Trophoblast cell (in vitro differentiated cells and primary cell): ENCODE data around the gene KRT83.

Experiments used
- DNase-seq, 2 donors: peaks; one replicate each; pipeline ENCODE4 v3.0.0-alpha.2; 2016
- H2AFZ ChIP-seq: 2 replicates; pipeline ENCODE4 v1.6.1; 2013; ENCODE audit warnings: low read length, moderate library complexity, mild to moderate bottlenecking; ENCODE audit not compliant: insufficient read depth, poor library complexity
- H2AK5ac ChIP-seq: 2 replicates; pipeline ENCODE4 v1.6.1; 2013; ENCODE audit warnings: mild to moderate bottlenecking, low read length
- H2BK120ac ChIP-seq: 2 replicates; pipeline ENCODE4 v1.6.1; 2013; ENCODE audit warnings: low read length, mild to moderate bottlenecking, moderate library complexity; ENCODE audit not compliant: insufficient read depth, poor library complexity
- H2BK12ac ChIP-seq: 2 replicates; pipeline ENCODE4 v1.6.1; 2013; ENCODE audit warnings: mild to moderate bottlenecking, low read length, moderate library complexity
- H2BK5ac ChIP-seq: 2 replicates; pipeline ENCODE4 v1.6.1; 2013; ENCODE audit warnings: low read length, low read depth, moderate library complexity, mild to moderate bottlenecking; ENCODE audit not compliant: poor library complexity
- H3K14ac ChIP-seq: 2 replicates; pipeline ENCODE4 v1.6.1; 2013; ENCODE audit warnings: mild to moderate bottlenecking, low read length
- H3K18ac ChIP-seq: 2 replicates; pipeline ENCODE4 v1.6.1; 2013; ENCODE audit warnings: mild to moderate bottlenecking, low read length
- H3K23ac ChIP-seq: 2 replicates; pipeline ENCODE4 v1.6.1; 2013; ENCODE audit warnings: low read length
- H3K27ac ChIP-seq: 2 replicates; pipeline ENCODE4 v1.5.1; 2013; ENCODE audit warnings: low read depth, mild to moderate bottlenecking, inconsistent platforms, low read length, moderate library complexity
- H3K27me3 ChIP-seq: 2 replicates; pipeline ENCODE4 v1.6.1; 2013; ENCODE audit warnings: inconsistent platforms, mild to moderate bottlenecking, low read length, moderate library complexity; ENCODE audit not compliant: insufficient read depth
- H3K36me3 ChIP-seq, 2 experiments: 1 replicate in 1 of 2; 2 replicates in 1 of 2; pipeline ENCODE4 v1.6.1; 2013; ENCODE audit warnings: low read length in 2 of 2, mild to moderate bottlenecking in 2 of 2, moderate library complexity in 1 of 2; ENCODE audit not compliant: insufficient read depth in 2 of 2, control insufficient read depth in 1 of 2
- H3K4ac ChIP-seq: 2 replicates; pipeline ENCODE4 v1.6.1; 2013; ENCODE audit warnings: low read depth, mild to moderate bottlenecking, low read length, moderate library complexity
- H3K4me1 ChIP-seq, 2 experiments: 1 replicate in 1 of 2; 2 replicates in 1 of 2; pipeline ENCODE4 v1.6.1; 2013; ENCODE audit warnings: low read length in 2 of 2, mild to moderate bottlenecking in 2 of 2, moderate library complexity in 1 of 2; ENCODE audit not compliant: insufficient read depth in 2 of 2, control insufficient read depth in 1 of 2
- H3K4me2 ChIP-seq: 2 replicates; pipeline ENCODE4 v1.6.1; 2013; ENCODE audit warnings: inconsistent platforms, mild to moderate bottlenecking, low read length, moderate library complexity
- H3K4me3 ChIP-seq: 2 replicates; pipeline ENCODE4 v1.5.1; 2013; ENCODE audit warnings: mild to moderate bottlenecking, low read depth, low read length, inconsistent platforms
- H3K79me1 ChIP-seq: one replicate; pipeline ENCODE4 v1.6.1; 2013; ENCODE audit warnings: low read length
- H3K79me2 ChIP-seq: 2 replicates; pipeline ENCODE4 v1.6.1; 2013; ENCODE audit warnings: low read length, mild to moderate bottlenecking; ENCODE audit not compliant: control insufficient read depth, insufficient read depth, poor library complexity
- H3K9ac ChIP-seq: 2 replicates; pipeline ENCODE4 v1.6.1; 2013; ENCODE audit warnings: mild to moderate bottlenecking, low read length
- H3K9me3 ChIP-seq: 2 replicates; pipeline ENCODE4 v1.6.1; 2013; ENCODE audit warnings: low read depth, mild to moderate bottlenecking, control low read depth, inconsistent platforms, low read length; ENCODE audit not compliant: insufficient read depth
- H4K12ac ChIP-seq: 2 replicates; pipeline ENCODE4 v1.6.1; 2013; ENCODE audit warnings: low read depth, mild to moderate bottlenecking, low read length, moderate library complexity
- H4K8ac ChIP-seq: 2 replicates; pipeline ENCODE4 v1.6.1; 2013; ENCODE audit warnings: low read depth, mild to moderate bottlenecking, low read length, moderate library complexity
- H4K91ac ChIP-seq: one replicate; pipeline ENCODE4 v1.6.1; 2013; ENCODE audit warnings: low read depth, mild to moderate bottlenecking, low read length, moderate library complexity
- WGBS: extraction: QIAGEN DNeasy Blood & Tissue Kit; methylation state at CpG from one replicate; pipeline ENCODE4 v1.1.7; 2013; ENCODE audit warnings: missing lambda C conversion rate; ENCODE audit not compliant: insufficient read length, insufficient coverage; ENCODE audit errors: extremely low coverage; 5-methylcytosine and 5-hydroxymethylcytosine counted together

KRT83 gene

DNA sequence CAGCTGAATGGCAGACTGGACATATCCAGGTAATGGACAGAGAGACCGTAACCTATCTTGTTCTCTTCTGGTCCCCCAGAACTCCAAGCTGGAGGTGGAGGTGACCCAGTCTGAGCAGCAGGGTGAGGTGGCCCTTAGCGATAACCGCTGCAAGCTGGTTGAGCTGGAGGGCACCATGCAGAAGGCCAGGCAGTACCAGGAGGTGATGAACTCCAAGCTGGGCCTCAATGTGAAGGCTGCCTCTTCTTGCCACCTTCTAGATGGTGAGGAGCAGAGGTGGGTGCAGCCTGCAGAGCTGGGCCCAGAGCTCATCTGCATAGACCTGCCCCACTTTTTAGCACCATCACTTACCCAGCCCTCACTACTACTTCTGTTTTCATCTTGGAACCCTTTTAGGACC is 53.9 kb downstream of the KRT83 start:
- no peaks in the 10 kb centered on the region for H3K27me3 ChIP-seq
- no peaks in the 10 kb centered on the region for H3K79me1 ChIP-seq
- H3K79me2 ChIP-seq = no peaks in the 10 kb centered on the region
- no peak overlapping the region for H3K18ac ChIP-seq
- H3K36me3 ChIP-seq = no peaks in the 10 kb centered on the region
- no peak overlapping the region for H4K8ac ChIP-seq
- no peak overlapping the region for H3K4me3 ChIP-seq
- H2BK12ac ChIP-seq = no peak overlapping the region
- H4K91ac ChIP-seq = no peak overlapping the region
- WGBS = no CpG with 5 or more reads among the region's 3 CpGs
- no peak overlapping the region for H2AK5ac ChIP-seq
- DNase-seq = no peak
- H3K14ac ChIP-seq = no peak overlapping the region
- peaks cover 13% of the 10 kb centered on the region for H3K9me3 ChIP-seq
- no peaks in the 10 kb centered on the region for H3K4me1 ChIP-seq
- H3K9ac ChIP-seq = no peak overlapping the region
- H3K4me2 ChIP-seq = no peak overlapping the region
- H4K12ac ChIP-seq = no peak overlapping the region
- no peak overlapping the region for H3K23ac ChIP-seq
- no peak overlapping the region for H2BK120ac ChIP-seq
- no peak overlapping the region for H2AFZ ChIP-seq
- H3K4ac ChIP-seq = no peak overlapping the region
- H2BK5ac ChIP-seq = no peak overlapping the region
- no peak overlapping the region for H3K27ac ChIP-seq

DNA sequence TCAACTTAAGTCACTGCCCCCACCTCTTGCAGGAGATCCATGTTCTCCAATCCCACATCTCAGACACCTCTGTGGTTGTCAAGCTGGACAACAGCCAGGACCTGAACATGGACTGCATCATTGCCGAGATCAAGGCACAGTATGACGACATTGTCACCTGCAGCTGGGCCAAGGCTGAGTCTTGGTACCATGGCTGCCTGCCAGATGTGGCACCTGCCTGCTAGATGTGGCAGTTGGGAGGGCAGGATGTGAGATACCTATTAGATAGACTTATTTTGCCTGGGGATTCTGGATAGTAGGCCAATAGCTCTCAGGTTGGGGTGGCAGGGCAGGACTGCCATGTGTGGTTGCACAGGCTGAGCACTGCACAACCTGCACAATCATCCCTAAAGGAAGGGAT is 54.7 kb downstream of the KRT83 start:
- no peaks in the 10 kb centered on the region for H3K27me3 ChIP-seq
- no peak for DNase-seq
- H3K9me3 ChIP-seq = peaks cover 17% of the 10 kb centered on the region
- H2AK5ac ChIP-seq = no peak overlapping the region
- H3K4me2 ChIP-seq = no peak overlapping the region
- H4K91ac ChIP-seq = no peak overlapping the region
- H4K12ac ChIP-seq = no peak overlapping the region
- H3K4me3 ChIP-seq = no peak overlapping the region
- no peak overlapping the region for H2BK5ac ChIP-seq
- no peak overlapping the region for H3K23ac ChIP-seq
- H3K27ac ChIP-seq = no peak overlapping the region
- H4K8ac ChIP-seq = no peak overlapping the region
- no peaks in the 10 kb centered on the region for H3K36me3 ChIP-seq
- no peak overlapping the region for H3K9ac ChIP-seq
- no peak overlapping the region for H3K18ac ChIP-seq
- H2BK12ac ChIP-seq = no peak overlapping the region
- H3K79me1 ChIP-seq = no peaks in the 10 kb centered on the region
- H3K4ac ChIP-seq = no peak overlapping the region
- WGBS = no CpG with 5 or more reads among the region's 2 CpGs
- no peaks in the 10 kb centered on the region for H3K4me1 ChIP-seq
- no peak overlapping the region for H2AFZ ChIP-seq
- no peak overlapping the region for H2BK120ac ChIP-seq
- H3K14ac ChIP-seq = no peak overlapping the region
- H3K79me2 ChIP-seq = no peaks in the 10 kb centered on the region

DNA sequence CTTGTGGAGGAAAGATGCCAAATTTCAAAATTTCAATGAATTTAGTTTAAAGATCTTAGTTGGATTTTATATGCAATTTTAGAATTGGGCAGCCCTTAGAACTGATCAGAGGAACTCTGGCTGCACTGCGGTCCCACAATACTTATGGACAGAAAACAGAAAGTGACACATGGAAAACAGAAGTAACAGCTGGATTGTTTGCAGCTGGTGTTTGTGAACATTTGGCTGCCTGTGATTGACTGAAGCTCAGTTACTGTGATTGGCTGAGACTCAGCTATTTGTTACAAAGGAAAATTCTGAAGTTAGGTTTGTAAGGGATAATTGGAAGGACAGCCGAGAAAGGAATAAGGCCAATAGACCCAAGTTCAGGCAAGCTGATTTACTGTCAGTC is 56.8 kb downstream of the KRT83 start:
- Histone ChIP-seq H3K18ac (no peak overlapping the region), H3K9me3 (peaks cover 20% of the 10 kb centered on the region), H3K79me2 (no peaks in the 10 kb centered on the region), H3K4me3 (no peak overlapping the region), H3K9ac (no peak overlapping the region), H3K27me3 (no peaks in the 10 kb centered on the region), H3K79me1 (no peaks in the 10 kb centered on the region), H3K27ac (no peak overlapping the region), H2BK120ac (no peak overlapping the region), H2BK5ac (no peak overlapping the region), H3K4ac (no peak overlapping the region), H3K23ac (no peak overlapping the region), H2AFZ (no peak overlapping the region), H4K12ac (no peak overlapping the region), H2AK5ac (no peak overlapping the region), H3K4me2 (no peak overlapping the region), H3K14ac (no peak overlapping the region), H4K8ac (no peak overlapping the region), H4K91ac (no peak overlapping the region), H2BK12ac (no peak overlapping the region), H3K36me3 (no peaks in the 10 kb centered on the region), H3K4me1 (no peaks in the 10 kb centered on the region)
- no peak for DNase-seq
- WGBS = no CpG with 5 or more reads among the region's 2 CpGs
